ENCODE results near the gene GABRB1.

The GABRB1 gene

GRCh38 chr4:47049347-47049746 lies 18.0 kb downstream of the GABRB1 start:
- no peak for DNase-seq (ENCODE audit: low read depth)

DNA sequence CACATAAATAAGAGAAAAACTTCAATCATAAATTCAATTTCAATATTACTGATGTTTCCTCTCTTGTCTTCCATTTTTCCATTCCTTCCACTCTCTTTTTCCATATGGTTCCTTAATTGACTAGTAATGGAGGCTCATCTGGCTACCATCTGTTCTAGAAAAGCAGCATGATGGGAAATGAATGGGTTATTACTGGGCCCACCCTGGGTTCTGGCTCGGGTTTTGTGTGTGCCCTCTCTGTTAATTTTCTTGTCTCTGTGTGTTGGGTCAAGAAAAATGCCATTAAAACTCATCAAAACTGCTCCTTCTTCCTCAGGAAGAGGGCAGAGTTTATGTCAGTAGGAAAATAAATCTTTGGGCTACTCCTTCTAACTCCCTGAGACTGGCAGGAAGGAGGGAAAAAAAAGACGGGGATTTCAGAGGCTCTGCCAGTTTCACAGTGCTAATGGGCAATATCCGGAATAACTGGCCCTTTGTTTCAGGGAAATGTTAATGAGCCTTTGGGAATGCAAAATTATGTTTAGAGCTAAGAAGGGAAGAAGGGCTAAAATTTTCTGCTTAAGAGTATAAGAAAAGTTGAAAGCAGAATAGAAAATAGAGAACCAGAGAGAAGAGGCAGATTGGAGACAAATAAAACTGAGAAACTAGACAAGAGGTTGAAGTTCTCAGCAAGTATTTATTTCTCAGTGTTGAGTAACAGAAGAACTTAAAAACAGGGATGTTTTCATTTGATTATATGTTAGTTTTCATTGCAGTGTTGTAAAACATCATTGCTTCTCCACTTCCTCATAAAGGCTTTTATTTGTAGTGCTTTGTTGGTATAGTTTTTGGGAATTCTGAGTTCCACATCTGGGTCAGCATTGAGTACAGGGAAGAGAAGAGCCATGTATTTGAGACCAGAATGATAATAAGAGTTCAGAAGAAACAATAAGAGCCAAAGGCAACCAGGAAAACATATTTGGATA lies 19.7 kb downstream of the GABRB1 start:
- DNase-seq (ENCODE audit: low read depth): no peak

GRCh38 chr4:47053485-47053884 lies 22.1 kb downstream of the GABRB1 start:
- DNase-seq (ENCODE audit: low read depth): no peak

GRCh38 chr4:47054130-47054529 lies 22.8 kb downstream of the GABRB1 start:
- no peak for DNase-seq (ENCODE audit: low read depth)

DNA sequence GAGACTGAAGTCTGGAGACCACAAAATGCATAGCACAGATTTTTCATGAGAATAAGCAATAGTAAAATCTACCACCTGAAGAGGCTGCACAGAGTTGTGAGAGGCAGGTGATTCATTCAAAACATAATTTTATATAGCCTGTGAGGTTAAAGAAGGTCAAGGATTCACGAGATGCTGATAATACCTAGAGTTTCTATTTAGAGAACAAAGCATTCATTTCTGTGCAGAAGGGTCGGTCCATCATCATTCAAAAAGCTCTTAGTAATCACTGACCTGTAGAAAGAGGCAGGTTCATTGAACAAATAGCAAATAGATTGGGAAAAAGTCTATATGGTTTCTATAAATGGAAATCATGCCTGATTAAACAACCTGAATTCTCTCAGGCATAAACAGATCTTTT lies 26.6 kb downstream of the GABRB1 start:
- DNase-seq (ENCODE audit: low read depth): no peak

- no peak for DNase-seq (ENCODE audit: low read depth)
Observed at GRCh38 chr4:47060561-47060960, 29.2 kb downstream of the GABRB1 start.

GRCh38 chr4:47061435-47061834 lies 30.1 kb downstream of the GABRB1 start:
- no peak for DNase-seq (ENCODE audit: low read depth)

GRCh38 chr4:47065051-47065481 lies 33.7 kb downstream of the GABRB1 start:
- no peak for DNase-seq (ENCODE audit: low read depth)

GRCh38 chr4:47068986-47069385 lies 37.6 kb downstream of the GABRB1 start:
- no peak for DNase-seq (ENCODE audit: low read depth)

DNA sequence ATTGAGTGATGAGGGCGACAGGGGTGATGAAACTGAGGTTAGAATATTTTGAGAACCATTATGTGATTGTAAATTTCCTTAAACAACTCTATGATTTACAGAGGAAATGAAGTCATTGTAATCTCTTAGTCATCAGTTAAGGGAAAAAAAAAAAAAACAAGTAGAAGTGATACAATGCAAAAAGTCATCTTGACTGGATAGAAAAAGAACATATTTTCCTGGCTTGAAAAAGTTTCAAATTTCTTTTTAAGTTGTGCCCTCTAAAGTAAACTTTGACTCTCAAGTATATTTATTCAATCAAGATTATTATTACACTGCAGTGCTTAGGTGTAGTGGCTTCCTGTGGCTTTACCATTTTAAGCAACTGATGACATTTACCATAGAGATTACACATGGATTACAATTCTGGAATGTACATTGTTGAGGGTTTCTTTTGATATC lies 40.6 kb downstream of the GABRB1 start:
- DNase-seq (ENCODE audit: low read depth): no peak

DNA sequence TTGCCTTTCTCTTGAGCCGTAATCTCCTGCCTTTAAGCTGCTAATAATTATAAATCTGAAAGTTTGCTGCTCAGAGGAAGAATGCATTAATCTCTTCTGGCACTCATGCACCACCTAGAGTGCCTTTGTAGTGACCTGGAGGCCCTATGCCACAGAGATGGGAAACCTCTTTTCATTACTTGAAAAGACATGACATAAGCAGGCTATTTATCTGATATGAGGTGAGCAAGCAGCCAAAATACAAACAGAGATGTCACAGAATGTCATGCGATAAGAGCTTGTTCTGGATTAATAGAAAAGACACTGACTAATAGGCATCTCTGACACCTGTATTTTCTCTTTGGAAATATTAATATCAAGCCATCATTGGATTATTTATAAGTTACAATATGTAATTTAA lies 42.3 kb downstream of the GABRB1 start:
- no peak for DNase-seq (ENCODE audit: low read depth)

DNA sequence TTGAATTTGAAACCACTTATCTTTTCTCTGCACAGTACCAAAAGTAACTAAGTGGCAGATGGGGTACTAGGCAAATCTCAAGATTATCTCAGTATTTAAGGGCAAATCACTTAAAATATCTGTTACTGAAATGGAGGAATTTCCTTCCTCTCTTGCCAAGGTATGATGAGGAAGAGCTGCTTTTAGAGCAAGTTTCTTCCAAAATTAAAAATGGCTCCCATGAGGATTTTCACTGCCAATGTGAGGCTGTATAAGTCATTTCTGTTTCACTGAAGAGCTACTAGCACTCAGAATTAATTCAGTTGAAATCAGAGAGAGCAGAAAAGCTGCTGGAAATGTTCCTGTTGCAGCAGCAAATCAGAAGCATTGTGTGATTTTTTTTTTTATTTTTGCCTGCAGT lies 43.4 kb downstream of the GABRB1 start:
- no peak for DNase-seq (ENCODE audit: low read depth)

GRCh38 chr4:47075262-47075661 lies 43.9 kb downstream of the GABRB1 start:
- no peak for DNase-seq (ENCODE audit: low read depth)

DNA sequence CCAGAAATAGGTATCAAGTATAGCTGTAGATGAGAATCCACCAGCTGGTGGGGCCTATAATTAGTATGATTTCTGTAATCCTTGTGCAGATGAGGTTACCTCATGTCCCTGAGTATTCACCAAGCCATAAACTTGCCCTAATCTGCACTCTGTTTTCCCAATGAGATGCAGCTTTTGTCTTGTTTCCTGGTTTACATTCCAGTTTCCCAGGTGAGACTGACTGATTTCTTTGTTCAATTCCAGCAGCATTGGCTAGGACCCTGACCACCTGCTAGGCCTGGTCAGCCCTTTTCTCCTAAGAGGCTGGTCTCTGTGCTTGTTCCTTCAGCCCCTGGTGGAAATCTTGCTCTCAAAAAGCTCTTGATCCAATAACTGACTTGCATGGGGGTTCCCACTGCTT lies 44.6 kb downstream of the GABRB1 start:
- DNase-seq (ENCODE audit: low read depth): no peak

DNA sequence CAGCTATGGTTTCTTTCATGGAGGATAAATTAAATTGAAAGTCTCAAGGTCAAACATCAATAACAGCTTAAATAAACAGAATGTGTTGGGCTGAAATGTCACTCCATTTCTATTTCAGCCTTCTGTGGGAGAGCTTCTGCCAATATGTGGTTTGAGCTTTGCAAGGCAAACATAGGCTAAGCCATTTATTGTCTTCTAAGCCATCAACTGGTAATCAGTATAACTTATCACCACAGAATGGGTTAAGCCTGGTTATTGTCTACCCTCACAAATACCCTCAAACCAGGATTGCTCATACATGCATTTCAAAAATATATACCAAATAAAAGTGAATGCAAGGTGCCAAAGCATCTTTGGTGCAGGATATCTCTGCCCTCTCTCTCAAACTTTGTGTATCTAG lies 52.7 kb downstream of the GABRB1 start:
- no peak for DNase-seq (ENCODE audit: low read depth)

DNA sequence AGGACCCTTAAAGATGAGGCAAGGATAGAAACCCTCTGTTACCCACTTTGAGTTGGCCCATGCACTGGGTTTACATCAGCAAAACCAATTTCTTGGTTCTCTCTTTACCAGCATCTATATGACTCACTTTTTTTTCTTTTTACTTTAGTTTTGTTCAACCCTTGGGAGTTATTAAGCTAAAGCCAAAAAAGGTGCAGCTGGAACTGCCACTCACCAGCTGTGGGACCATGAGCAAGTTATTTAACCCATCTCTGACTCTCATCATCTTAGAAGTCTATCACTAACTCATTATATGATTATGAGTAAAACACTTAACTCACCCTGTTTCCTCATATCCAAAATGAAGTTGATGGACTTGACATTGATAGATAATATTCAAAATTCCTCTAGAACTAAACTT lies 53.4 kb downstream of the GABRB1 start:
- DNase-seq (ENCODE audit: low read depth): no peak

DNA sequence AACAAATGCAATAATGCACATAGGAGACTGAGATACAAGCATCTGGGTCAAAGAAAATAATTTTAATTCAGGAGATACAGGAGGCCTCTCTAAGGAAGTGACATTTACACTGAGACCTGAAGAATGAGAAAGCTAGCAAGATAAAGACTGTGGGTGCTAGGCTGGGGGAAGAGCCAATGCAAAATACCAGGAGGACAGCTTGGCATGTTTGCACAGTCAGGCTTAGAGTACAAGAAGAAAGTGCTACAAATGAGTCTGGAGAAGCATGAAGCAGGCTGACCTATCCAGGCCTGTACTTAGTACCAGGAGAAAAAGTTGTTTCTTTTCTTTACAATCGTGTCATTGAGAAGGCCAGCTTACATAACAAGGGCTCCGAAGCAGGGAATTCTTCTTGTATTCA lies 56.9 kb downstream of the GABRB1 start:
- no peak for DNase-seq (ENCODE audit: low read depth)

DNA sequence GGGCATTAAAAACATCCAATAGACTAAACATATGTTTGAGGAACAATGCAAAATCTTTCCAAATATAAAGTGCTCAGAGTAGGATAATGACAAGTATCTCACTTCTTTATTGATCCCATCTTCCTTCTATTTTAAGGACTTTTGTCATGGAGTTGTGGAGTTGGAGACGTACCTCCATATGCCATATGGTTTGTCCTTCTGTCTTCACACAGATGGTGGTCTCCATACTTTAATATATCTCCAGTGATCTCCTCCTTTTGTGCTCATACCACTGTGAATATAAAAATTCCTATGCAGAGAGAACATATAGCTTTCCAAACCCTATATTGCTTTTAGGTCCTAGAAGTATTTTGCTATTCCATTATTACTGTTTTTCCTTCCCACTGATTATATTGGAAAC lies 64.5 kb downstream of the GABRB1 start:
- no peak for DNase-seq (ENCODE audit: low read depth)

DNA sequence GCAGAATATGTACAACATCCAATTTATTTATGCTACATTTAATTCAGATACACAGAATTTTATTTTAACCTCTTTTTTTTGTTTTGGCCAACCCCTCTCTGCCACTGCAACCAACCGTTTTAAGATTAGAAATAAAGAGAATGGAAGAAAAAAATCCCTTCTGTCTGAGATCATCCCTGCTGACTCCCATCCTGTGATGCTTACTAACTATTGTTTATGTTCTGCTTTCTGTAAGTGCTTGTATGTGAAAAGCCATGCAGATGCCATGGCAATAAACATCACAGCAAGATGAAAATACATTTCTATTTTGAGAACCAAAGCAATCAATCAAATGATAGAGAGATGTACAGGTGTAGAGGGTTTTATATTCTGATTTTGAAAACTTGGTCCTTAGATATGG lies 70.1 kb downstream of the GABRB1 start:
- no peak for DNase-seq (ENCODE audit: low read depth)

DNA sequence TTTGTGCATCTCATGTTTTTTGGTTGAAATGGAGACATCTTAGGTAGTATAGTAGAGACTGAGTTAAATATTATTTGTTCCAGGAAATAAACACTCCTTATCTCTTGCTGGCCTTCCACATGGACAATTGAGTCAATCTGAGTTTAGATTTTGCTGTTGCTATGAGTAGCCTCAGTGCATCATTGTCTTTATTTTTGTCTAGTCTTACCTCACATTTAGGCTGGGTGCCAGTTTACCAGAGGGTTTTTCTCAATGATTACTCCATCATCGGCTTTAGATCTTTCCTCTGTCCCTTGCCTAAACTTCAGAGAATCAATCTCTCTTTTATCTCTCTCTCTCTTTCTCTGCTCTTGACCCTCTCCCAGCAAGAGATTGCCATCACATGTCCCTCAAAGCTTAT lies 73.6 kb downstream of the GABRB1 start:
- DNase-seq (ENCODE audit: low read depth): no peak

DNA sequence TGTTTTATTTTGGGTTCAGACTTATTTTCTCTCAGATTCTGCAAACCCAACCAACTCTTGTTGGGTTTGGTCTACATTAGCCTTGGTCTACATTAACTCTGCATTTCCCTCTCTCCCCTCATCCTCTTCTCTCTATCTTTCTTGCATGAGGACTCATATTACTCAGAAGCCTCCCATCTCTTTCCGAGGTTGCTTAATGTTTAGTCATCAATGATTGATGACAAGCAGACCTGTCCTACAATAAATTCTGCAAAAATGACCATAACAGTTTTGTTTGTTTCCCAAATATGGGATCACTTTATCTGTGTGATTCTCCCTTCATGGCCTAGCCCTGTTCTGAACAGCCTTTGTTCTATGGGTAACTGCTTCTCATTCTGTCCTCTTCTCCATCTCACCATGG lies 75.2 kb downstream of the GABRB1 start:
- DNase-seq (ENCODE audit: low read depth): no peak

DNA sequence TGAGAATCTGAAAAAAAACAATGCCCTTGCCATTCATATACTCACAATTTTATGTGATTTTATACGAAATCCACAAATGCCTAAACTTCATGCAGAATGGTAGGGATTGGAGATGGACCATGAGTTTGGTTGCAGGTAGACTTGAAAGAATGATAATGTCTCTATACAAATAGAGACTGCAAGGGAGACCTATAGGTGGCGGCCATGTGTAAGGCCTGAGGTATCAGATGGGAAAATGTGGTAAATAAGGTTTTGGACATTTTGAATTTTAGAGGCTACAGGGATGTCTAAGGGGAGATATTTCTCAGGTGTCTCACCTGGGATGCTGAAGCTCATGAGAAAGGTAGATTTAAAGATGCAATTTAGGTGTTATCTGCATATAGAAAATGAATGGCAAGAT lies 78.0 kb downstream of the GABRB1 start:
- DNase-seq (ENCODE audit: low read depth): no peak

GRCh38 chr4:47110546-47111132 lies 79.3 kb downstream of the GABRB1 start:
- DNase-seq (ENCODE audit: low read depth): no peak

Measured in activated T-cell treated with anti-CD3 and anti-CD28 coated beads for 1 hour (primary cell).